Measurements from ENCODE around the gene PTGS1.
"Not testable (repeated sequence)": the region's sequence is repeated elsewhere in the genome, so short reads cannot be mapped to it uniquely, and the experiment has no call there.

Gene PTGS1

DNA sequence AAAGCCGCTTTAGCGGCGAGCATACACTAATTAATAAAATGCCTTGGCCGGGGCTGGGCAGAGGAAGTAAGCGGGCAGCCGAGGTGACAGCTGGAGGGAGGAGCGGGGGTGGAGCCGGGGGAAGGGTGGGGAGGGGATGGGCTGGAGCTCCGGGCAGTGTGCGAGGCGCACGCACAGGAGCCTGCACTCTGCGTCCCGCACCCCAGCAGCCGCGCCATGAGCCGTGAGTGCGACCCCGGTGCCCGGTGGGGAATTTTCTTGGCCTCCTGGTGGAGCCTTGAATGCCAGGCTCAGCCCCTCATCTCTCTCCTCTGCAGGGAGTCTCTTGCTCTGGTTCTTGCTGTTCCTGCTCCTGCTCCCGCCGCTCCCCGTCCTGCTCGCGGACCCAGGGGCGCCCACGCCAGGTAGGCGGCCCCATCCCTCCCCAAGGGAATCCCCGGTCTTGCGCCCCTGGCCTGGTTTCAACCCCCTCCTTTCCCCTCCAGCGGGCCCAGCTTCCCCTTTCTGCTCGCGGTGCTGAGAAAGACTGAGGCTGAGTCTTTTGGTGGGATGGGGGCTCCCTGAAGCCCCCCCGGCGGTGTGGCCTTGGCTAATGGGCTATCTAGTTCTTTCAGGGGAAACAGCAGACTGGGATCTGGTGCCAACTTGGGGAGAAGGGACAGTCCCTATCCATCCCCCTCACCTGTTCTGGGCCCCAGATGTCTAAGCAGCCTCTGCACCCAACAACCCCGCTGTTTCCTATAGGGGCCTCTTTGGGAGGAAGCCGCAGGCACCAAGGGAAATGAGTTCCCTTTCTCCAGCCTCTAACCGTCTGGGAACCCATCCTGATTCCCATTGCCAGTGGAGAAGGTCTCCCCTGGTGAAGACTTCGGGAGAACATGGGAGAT is at the start of gene PTGS1:
TSS of gene PTGS1 (plus strand) at position 156 of the 887 bp plus-strand sequence. CDS start at position 217, 61 bp downstream.
- DNase-seq: no peak

DNA sequence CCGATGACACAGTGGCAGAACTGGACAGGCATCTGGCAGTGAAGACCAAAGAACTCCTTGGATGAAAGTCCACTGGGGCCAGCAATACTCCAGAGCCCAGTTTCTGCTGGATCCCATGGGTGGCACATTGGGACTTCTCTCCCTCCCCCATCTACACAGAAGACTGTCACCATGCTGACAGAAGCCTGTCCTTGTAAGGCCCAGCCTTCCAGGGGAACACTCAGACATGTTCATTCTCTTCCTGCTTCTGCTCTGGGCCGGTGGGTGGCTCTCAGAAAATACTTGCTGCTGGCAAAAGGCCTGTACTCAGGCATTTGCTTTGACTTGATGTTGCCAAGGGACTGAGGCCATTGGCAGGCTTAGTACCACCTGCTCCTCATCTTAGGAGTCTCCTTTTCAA is 48.3 kb upstream of the PTGS1 start:
- DNase-seq: no peak

DNA sequence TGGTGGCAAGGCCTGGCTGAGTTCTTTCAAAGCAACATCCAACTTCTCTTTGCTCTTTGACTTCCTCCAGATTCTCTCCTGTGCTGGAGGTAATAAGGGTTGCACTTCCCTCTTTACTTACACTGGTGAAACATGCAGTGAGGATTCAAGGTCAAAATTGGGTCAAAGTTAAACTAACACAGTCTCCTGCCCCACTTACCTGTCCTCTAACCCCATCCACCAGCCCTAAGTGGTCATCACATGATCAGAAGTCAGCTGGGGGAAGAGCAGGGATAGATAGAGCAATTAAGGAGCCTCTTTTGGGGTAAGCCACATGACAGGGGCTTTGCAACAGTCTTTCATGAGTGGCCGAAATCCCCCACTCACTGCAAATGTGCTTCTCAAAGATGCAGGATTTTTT is 46.2 kb upstream of the PTGS1 start:
- not testable (repeated sequence) for DNase-seq

DNA sequence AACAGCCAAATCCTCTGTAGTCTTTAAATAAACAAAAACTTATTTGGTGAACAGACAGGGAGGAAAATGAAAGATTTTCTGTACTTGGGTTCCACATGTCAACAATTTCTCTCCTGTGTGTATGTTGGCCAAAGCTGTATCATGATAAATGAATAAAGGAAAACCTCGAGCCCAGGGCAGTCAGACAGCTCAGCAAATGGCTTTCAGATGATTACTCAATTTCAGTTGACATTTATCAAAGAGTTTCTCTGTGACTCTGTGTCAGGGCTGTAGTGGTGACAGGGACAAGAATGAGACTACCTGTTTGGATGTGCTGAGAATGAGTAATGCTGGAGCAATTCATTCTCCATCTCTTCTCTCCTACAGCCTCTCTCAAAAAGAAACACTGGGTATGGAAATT is 45.7 kb upstream of the PTGS1 start:
- DNase-seq: no peak

DNA sequence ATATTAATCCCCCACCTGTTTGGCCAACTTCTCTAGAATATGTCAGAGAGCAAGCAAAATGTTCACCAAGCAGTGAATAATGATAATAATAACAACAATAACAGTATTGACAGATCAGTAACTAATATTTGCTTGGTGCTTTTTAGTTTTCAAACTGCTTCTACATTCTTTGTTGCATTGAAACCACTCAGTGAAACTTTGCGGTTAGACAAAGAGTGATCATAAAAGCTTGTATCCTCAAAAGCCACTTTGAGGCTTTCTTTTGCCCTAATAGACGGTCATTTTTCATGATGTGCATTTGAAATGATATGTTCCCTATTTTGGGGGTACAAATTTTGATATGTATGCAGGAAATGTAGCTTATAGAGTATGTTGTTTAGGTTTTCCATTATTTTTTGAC is 43.6 kb upstream of the PTGS1 start:
- no peak for DNase-seq

DNA sequence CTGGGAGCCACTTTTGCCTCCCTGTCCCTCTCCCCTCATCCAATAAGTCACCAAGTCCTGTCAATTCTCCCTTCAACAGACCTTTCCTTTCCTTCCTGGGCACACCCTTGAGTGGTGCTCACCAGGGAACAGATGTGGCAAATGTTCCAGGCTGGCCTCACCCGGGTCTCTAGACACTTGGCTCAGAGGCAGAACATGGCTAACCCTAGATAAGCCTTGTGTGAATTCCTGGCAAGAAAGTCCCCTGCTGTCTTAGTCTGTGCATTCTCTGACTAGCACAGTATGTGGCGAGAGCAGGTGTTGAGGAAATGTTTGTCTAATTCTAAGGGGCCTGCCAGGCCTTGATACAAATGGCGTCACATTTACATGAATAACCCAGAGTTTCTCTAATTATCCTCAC is 41.2 kb upstream of the PTGS1 start:
- DNase-seq: no peak

DNA sequence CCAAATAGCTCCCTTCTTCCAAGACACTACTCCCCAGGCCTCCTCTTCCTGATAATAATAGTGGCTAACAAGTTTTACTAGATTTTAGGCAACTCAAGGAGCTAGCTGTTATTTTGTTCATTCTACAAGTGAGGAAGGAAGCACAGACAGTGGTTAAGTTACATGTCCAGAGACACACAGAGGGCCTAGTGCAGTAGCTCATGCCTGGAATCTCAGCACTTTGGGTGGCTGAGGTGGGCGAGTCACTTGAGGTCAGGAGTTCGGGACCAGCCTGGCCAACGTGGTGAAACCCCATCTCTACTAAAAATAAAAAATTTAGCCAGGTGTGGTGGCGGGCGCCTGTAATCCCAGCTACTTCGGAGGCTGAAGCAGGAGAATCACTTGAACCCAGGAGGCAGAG is 40.4 kb upstream of the PTGS1 start:
- not testable (repeated sequence) for DNase-seq

DNA sequence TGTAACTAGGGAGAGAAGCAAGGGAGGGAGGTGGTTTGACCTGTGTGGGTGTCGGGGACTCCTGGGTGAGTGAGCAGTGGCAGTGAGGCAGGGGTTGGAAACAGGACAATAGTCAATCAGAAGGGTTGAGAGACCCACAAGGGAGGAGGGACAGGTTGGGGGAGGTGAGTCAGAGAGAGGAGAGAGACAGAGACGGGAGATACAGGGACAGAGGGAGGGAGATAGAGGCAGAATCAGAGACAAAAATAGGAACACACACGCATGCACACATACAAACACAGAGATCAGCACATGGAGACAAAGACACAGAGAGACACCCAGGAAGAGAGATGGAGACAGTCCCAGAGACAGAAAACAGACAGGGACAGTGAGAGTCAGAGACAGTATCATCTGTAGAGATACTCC is 39.3 kb upstream of the PTGS1 start:
- no peak for DNase-seq

DNA sequence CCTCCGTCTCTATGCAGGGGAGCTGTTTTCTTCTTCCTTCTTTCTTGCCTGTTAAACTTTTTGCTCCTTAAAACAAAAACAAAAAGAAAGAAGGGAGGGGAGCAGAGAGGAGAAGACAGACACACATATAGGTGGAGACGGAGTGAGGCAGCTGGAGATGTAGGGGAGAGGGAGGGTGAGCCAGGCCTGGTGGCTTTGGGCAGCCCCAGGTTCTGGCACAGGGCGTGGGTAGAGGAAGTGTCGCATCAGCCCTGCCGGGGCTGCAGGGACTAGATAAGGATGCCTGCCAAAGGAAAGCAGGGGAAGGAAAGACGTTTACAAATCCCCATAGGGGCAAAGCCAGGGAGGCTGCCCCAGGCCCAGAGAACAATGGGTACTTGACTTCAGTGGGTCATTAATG is 38.7 kb upstream of the PTGS1 start:
- no peak for DNase-seq

DNA sequence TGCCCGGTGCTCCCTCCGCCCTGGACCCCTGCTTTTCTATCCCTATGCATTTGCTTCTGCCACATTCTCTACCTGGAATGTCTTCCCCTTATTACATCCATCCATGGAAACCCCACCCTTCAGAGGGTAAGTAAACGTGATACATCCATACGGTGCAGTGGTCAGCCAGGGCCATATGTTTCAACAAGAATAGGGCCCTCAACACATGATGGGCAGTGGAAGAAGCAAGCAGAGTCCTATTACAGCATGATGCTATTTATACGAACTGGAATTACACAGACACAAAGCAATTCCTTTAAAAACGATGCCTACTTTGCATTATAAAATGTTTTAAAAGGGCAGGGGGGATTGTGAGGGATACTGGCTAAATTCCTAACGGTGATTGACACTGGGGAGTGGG is 38.2 kb upstream of the PTGS1 start:
- DNase-seq: no peak

DNA sequence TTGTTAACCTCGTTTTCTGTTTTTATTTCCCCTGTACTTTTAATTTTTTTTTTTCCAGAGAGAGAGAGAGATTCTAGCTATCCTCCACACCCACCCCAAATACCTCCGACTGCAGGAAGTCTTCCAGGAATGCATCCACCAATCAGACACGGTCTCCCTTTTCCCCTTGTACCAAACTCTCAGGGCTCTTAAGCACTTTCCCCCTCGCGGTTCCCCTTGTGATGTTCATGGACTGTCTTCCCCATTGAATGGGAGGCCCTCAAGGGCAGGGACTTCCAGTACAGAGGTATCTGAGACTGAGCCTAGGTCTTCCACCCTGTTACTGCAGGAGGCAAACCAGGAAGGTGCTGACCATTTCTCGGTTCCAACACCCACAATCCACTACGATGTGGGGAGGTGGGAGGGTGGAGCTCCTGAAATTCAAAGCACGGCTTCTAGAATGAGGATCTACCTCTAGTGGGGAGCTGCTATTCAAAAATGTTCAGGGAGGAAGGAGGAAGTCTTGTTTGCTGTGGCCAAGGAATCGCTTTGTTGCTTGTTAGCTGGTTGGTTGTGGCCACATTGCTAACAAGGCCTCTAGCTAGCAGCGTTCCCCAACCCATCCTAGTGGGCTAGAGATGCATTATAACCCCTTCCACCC is 37.5 kb upstream of the PTGS1 start:
- no peak for DNase-seq

DNA sequence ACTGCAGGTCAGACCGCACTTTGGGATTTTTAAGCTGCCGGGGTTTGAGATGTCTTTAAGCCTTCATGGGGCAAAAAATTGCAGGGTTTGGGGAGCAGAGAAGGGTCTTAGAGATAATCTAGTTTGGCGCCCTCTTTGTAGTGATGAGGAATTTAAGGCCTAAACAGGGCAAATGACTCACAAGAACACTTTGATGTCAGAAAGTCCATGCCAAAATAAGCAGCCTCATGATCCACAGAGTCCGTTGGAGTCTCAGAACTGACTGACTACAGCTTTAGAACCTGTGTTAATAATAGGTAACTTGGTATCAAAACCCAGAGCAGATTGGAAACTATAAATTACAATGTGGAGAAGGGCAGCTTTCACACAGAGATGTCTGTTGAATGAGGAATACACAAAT is 35.9 kb upstream of the PTGS1 start:
- DNase-seq: no peak

DNA sequence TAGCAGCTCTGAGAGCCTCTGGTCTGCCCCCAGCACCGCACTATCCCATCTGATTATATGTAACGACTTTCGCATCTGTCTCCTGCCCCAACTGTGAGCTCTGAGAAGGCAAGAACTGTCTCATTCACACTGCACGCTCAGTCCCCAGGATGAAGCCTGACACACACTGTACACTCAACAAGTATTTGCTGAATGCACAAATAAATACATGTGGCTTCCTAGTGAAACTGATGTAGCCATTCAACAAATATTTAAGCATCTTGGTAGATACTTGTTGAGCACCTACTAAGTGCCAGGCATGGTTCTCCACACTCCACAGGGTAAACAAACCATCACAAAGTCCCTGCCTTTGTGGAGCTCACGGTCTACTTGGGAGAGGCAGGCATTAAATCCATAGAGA is 34.6 kb upstream of the PTGS1 start:
- no peak for DNase-seq

DNA sequence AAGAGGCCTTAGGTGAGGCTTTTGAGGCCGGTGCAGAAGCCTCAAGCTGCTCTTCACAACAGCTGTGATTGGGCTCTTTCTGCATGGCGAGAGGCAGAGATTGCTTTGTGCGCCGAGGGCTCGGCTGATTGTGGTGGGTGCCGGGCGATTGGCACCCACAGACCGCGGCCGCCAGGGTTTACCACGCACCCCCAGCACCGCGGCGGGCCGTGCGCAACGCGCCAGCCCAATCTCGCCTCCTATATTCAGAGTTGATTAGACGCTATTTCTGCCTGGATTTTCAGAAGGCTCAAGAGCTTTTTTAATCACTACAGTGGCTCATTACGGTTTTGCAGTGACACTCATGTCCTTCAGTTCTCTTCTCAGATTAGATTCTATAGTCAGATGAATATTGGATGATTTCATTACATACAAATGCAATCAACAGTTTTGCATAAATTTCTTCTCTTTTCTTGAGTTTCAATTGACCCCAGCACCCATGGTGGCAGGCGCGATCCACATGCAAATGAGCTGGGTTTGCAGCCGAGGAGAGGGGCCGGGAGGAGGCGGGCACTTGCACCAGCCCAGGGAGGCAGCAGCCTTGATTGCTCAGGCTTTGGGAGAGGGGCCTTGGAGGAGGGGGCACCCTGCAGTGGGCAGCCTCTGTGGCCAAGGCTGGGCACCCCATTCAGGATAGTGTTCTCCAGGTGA is 33.8 kb upstream of the PTGS1 start:
- DNase-seq: no peak

DNA sequence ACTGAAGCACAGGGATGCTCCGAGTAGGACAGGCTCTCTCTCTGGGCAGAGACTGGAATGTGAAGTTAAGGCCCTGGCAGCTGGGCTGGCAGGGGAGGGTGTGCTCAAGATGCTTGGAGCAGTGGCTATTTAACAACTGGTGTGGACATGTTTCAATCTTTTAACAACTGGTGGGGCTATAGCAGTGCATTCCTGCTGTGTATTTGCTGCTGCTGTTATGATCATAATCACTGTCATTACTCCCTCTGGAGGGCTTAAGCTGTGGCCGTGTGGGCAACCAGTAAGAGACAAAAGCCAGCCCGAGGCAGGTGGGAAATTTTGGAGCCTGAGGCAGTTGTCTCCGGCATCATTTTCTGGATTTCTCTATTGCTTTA is 33.3 kb upstream of the PTGS1 start:
- DNase-seq: no peak

DNA sequence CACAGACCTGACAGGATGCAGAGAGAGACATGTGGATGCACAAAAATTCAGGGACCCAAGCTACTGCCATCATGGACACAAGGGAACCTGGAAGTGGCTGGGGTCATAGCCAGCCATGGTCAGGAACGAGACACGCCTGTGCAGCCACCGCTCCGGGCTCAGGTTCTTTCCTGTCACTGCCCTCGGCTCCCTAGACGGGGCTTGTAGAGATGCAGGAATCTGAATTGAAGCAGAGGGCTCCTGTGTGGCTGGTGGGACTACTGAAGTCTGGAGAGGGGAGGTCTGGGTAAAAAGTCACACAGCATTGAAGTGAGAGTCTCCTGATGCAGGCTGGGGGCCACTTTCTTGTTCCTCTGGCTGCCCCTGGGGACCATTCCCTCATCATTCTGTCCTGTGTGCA is 32.3 kb upstream of the PTGS1 start:
- no peak for DNase-seq

DNA sequence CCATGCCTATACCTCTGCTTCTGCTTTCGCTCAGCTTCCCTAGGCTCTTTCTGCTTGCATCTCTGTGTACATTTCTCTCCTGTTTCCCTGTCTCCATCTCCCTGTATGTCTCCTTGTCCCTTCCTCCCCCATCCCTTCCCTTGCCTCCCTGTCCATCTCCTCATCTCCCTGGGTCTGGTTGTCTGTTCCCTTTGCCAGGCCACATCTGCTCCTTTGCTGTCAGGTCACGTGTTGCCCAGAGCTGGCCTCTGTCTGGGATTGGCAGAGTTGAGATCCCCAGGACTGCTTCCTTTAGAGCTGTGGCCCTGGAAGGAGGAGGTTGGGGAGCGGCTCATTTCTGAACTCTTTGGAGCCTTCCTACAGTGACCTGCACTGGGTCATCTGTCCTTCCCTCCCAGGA is 31.8 kb upstream of the PTGS1 start:
- DNase-seq: no peak

DNA sequence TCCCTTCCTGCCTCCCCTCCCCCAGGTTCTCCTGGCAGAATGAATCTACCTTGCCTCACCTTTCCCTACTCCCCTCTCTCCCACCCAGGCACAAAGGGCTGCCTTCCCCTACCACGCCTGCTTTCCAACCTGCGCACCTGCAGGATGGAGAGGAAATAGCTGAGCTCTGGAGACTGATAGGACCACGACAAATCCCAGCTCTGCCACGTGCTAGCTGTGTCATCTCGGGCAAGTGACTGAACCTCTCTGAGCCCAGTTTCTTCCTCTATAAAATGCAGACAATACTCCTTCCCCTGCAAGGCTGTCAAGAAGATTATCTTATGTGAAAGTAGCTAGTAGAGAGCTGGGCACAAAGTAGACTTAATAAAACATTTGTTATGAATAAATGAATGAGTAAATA is 31.2 kb upstream of the PTGS1 start:
- no peak for DNase-seq

DNA sequence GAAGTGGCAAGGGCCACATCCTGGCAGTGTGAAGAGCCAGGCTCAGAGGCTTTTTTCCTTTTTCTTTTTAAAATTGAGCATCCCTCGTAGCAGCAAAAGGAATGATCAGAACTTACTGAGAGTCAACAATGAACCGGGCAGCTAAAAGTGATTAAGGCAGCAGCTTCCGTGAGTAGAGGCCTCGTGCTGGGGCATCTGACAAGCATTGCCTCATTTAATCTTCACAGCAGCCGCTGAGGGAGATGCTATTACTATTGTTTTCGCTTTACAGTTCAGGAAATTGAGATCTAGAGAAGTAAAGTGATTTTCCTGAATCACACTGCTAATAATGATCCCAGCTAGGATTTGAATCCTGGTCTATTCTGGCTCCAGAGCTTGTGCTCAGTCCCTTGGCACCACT is 30.7 kb upstream of the PTGS1 start:
- no peak for DNase-seq

DNA sequence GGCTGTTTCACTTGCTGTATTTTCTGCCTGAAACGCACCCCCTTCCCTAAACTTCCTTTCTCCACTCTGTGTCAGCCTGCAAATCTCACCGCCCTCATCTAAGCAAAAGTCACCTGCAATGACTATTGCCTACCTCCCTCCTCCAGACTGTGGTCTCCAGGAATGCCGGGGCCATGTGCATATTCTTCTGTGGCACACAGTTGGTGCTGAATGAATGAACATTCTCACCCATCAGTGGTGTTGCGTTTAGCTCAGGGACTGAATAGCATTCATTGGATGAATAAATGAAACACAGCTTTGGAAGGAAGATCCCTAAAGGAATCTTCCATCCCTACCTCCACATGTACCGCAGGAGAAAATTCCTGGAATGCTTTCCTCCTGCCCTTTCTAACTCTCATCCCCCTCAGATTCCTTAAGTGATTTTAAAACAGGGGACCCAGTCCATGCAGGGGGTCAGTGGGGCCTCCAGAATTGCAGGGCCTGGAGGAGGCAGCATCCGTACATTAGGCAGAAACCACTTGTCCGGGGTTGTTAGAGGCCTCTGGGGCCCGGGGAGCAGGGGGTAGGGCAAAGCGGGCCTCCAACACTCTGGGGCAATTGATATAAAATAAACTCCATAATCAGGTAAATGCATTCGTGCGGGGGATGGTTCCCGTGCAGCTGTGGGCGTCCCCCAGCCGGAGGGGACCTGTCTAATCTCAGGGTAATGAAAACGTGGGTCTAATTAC is 28.3 kb upstream of the PTGS1 start:
- DNase-seq: no peak

DNA sequence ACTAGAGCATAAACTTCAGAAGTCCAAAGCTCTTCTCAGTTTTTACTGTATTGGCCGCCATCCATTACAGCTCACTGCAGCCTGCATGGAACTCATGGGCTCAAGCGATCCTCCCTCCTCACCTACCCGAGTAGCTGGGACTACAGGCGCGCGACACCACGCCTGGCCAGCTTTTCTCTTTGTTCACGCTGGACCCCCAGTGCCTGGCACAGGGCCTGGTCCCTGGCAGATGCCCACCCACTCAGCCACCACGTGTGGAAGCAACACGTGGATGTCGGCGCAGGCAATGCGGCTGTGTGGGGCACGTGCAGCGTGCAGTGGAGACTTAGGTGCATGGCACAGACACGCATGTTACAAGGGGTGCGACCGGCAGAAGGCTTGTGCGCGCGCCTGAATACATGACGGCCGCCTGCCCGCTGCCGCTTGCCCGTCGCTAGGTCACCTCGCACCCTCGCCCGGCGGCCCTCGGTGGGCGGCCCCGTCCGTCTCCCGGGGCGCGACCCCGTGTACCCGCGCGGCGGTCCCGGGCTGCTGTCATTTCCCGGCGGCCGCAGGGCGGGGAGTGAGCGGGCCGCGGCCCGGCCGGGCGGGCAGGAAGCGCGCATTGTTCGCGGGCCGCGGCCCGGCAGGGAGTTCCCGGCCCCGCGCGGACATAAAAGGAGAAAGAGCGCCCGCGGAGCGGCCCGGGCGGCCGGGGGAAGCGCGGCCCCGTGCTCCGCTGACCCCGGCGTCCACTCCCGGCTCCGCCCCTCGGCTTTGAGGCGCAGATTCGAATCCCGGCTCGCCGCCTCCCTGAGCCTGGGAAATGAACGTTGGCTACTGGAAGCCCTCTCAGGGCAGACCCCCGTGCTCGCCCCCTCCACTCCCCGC is 24.1 kb upstream of the PTGS1 start:
- DNase-seq: no peak
